Mesenchymal stem cell (in vitro differentiated cells and primary cell): Measurements from ENCODE around the gene OR5H15.
"Not testable (repeated sequence)": the region's sequence is repeated elsewhere in the genome, so short reads cannot be mapped to it uniquely, and the experiment has no call there.

Experiments
- DNase-seq: peaks from one replicate; pipeline ENCODE4 v3.0.0-alpha.2; 2013
- H2AFZ ChIP-seq: one replicate; pipeline ENCODE4 v1.6.1; 2013; ENCODE audit warnings: low read depth, mild to moderate bottlenecking, control low read depth, inconsistent platforms, low read length, moderate library complexity
- H2AK5ac ChIP-seq: 2 replicates; pipeline ENCODE4 v1.6.1; 2013; ENCODE audit warnings: low read length, moderate library complexity, mild to moderate bottlenecking, inconsistent platforms; ENCODE audit not compliant: severe bottlenecking
- H2BK120ac ChIP-seq: one replicate; pipeline ENCODE4 v1.6.1; 2013; ENCODE audit warnings: low read depth, mild to moderate bottlenecking, inconsistent platforms, low read length, moderate library complexity
- H2BK12ac ChIP-seq, 2 experiments: one replicate each; pipeline ENCODE4 v1.6.1; 2013; ENCODE audit warnings: inconsistent platforms in 2 of 2, low read length in 2 of 2, mild to moderate bottlenecking in 2 of 2, moderate library complexity in 2 of 2, control low read depth in 1 of 2
- H2BK15ac ChIP-seq: one replicate; pipeline ENCODE4 v1.6.1; 2013; ENCODE audit warnings: mild to moderate bottlenecking, low read depth, inconsistent platforms; ENCODE audit not compliant: poor library complexity, severe bottlenecking
- H2BK5ac ChIP-seq: 2 replicates; pipeline ENCODE4 v1.6.1; 2013; ENCODE audit warnings: low read depth, mild to moderate bottlenecking, low read length, control low read depth, inconsistent platforms; ENCODE audit not compliant: poor library complexity, severe bottlenecking
- H3K14ac ChIP-seq, 2 experiments: one replicate each; pipeline ENCODE4 v1.6.1; 2013; ENCODE audit warnings: inconsistent platforms in 2 of 2, low read length in 2 of 2, control low read depth in 1 of 2, mild to moderate bottlenecking in 1 of 2, moderate library complexity in 1 of 2
- H3K18ac ChIP-seq, 2 experiments: one replicate each; pipeline ENCODE4 v1.6.1; 2013; ENCODE audit warnings: inconsistent platforms in 2 of 2, low read length in 2 of 2, control low read depth in 1 of 2, low read depth in 1 of 2, mild to moderate bottlenecking in 1 of 2
- H3K23ac ChIP-seq, 2 experiments: one replicate each; pipeline ENCODE4 v1.6.1; 2013; ENCODE audit warnings: inconsistent platforms in 2 of 2, low read length in 2 of 2, mild to moderate bottlenecking in 2 of 2, moderate library complexity in 2 of 2, control low read depth in 1 of 2
- H3K27ac ChIP-seq: 2 replicates; pipeline ENCODE4 v1.5.1; 2013; ENCODE audit warnings: mild to moderate bottlenecking, moderate library complexity, low read length, control low read depth, inconsistent platforms; ENCODE audit not compliant: poor library complexity, severe bottlenecking
- H3K27me3 ChIP-seq, 2 experiments: 2 replicates each; pipeline versions ENCODE4 v1.6.1 to v1.7.0; 2013; ENCODE audit warnings: low read length in 2 of 2, mild to moderate bottlenecking in 2 of 2, moderate library complexity in 2 of 2, control low read depth in 1 of 2, inconsistent platforms in 1 of 2; ENCODE audit not compliant: control insufficient read depth in 1 of 2, insufficient read depth in 1 of 2
- H3K36me3 ChIP-seq, 2 experiments: 2 replicates each; pipeline versions ENCODE4 v1.6.1 to v1.7.0; 2013; ENCODE audit warnings: low read length in 2 of 2, control low read depth in 1 of 2, inconsistent platforms in 1 of 2, low read depth in 1 of 2, mild to moderate bottlenecking in 1 of 2; ENCODE audit not compliant: insufficient read depth in 2 of 2, control insufficient read depth in 1 of 2
- H3K4ac ChIP-seq, 2 experiments: one replicate each; pipeline ENCODE4 v1.6.1; 2013; ENCODE audit warnings: inconsistent platforms in 2 of 2, low read length in 2 of 2, mild to moderate bottlenecking in 2 of 2, moderate library complexity in 2 of 2, control low read depth in 1 of 2, low read depth in 1 of 2
- H3K4me1 ChIP-seq: 2 replicates; pipeline ENCODE4 v1.6.1; 2013; ENCODE audit warnings: low read depth, low read length, control low read depth; ENCODE audit not compliant: control insufficient read depth, insufficient read depth
- H3K4me2 ChIP-seq: 2 replicates; pipeline ENCODE4 v1.6.1; 2013; ENCODE audit warnings: low read length, mild to moderate bottlenecking, inconsistent platforms; ENCODE audit not compliant: poor library complexity, severe bottlenecking
- H3K4me3 ChIP-seq, 2 experiments: 2 replicates each; pipeline versions ENCODE4 v1.5.1 to v1.7.0; 2013; ENCODE audit warnings: low read length in 2 of 2, mild to moderate bottlenecking in 2 of 2, control low read depth in 1 of 2, low read depth in 1 of 2; ENCODE audit not compliant: insufficient read depth in 1 of 2
- H3K79me1 ChIP-seq: replicated peaks from 2 replicates; pipeline ENCODE4 v1.6.1; 2013; ENCODE audit warnings: mild to moderate bottlenecking, control low read depth, low read length, inconsistent platforms; ENCODE audit not compliant: poor library complexity, severe bottlenecking
- H3K9ac ChIP-seq: 2 replicates; pipeline ENCODE4 v1.7.0; 2013; ENCODE audit warnings: mild to moderate bottlenecking, low read length, moderate library complexity
- H3K9me3 ChIP-seq: 2 replicates; pipeline ENCODE4 v1.7.0; 2013; ENCODE audit warnings: mild to moderate bottlenecking, low read length; ENCODE audit not compliant: control insufficient read depth
- H4K8ac ChIP-seq: one replicate; pipeline ENCODE4 v1.6.1; 2013; ENCODE audit warnings: inconsistent platforms, mild to moderate bottlenecking, low read length, moderate library complexity
- H4K91ac ChIP-seq: one replicate; pipeline ENCODE4 v1.6.1; 2013; ENCODE audit warnings: mild to moderate bottlenecking, low read length, inconsistent platforms
- WGBS: methylation state at CpG from one replicate; pipeline ENCODE4 v1.1.7; 2013; ENCODE audit warnings: mixed read lengths; 5-methylcytosine and 5-hydroxymethylcytosine counted together

The OR5H15 gene

DNA sequence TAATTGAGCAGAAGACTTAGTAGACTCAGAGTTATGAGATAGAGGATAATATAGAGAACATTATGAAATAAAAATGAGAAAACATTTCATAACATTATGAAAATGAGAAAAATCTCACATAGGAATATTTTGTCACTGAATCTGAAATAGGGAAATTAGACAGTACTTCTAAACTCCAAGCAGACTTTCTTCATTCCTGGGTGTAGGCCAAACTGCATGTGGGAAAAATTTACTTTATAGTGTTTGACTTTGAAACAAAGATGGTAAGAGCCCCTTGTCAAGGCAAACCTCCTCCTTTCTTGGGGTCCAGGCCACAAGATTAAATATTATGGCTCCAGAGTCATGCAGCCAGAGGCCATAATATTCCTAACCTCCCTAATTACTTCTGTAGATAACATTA is 26.0 kb upstream of the OR5H15 start:
- Histone ChIP-seq H2BK12ac (no peak overlapping the region), H3K9me3 (no peaks in the 10 kb centered on the region), H4K8ac (no peak overlapping the region), H3K27ac (no peak overlapping the region), H4K91ac (no peak overlapping the region), H2AK5ac (no peak overlapping the region), H2BK120ac (no peak overlapping the region), H3K14ac (no peak overlapping the region), H3K9ac (no peak overlapping the region), H3K79me1 (no peaks in the 10 kb centered on the region), H3K23ac (no peak overlapping the region), H3K18ac (no peak overlapping the region), H2BK5ac (no peak overlapping the region), H3K4me1 (no peaks in the 10 kb centered on the region), H3K4me3 (no peak overlapping the region), H3K36me3 (no peaks in the 10 kb centered on the region), H3K4ac (no peak overlapping the region), H3K27me3 (no peaks in the 10 kb centered on the region), H2BK15ac (no peak overlapping the region), H3K4me2 (no peak overlapping the region), H2AFZ (no peak overlapping the region)
- no peak for DNase-seq

DNA sequence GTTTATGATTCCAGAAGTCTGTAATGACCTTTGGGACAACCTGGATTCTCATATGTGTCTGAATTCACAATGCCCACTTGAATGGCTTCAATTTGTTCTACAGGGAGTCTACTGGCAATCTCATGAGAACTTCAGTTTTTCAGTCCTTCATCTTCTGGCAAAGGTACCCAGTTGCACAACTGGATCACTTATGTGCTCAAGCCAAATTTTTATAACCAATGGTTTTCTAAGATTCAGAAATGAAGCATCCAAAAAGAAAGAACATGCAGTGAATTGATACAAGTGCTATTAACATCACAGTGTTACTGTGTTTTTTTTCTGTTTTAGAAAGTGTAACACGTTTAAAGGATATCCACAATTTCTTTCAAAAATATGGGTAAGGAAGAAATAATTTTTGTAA is 19.3 kb upstream of the OR5H15 start, which contains the start of gene OR5H14:
TSS of gene OR5H14 (plus strand) at position 301 of the 400 bp plus-strand sequence. CDS start 1,907 bp downstream, outside the sequence.
- no peak within 1 kb of the TSS for H2AK5ac ChIP-seq
- no peak within 1 kb of the TSS for H2AFZ ChIP-seq
- no peak within 1 kb of the TSS for H3K4ac ChIP-seq
- no peak within 1 kb of the TSS for H3K14ac ChIP-seq
- WGBS, result no CpG with 5 or more reads among the region's 1 CpG
- DNase-seq, result no peak
- no peak within 1 kb of the TSS for H2BK12ac ChIP-seq
- H3K23ac ChIP-seq, result no peak within 1 kb of the TSS
- H3K4me3 ChIP-seq, result no peak within 1 kb of the TSS
- no peak within 1 kb of the TSS for H2BK5ac ChIP-seq
- H4K8ac ChIP-seq, result no peak within 1 kb of the TSS
- no peaks in the 10 kb centered on the region for H3K4me1 ChIP-seq
- H3K4me2 ChIP-seq, result no peak within 1 kb of the TSS
- no peaks in the 10 kb centered on the region for H3K9me3 ChIP-seq
- no peaks in the 10 kb centered on the region for H3K79me1 ChIP-seq
- no peak within 1 kb of the TSS for H2BK120ac ChIP-seq
- no peak within 1 kb of the TSS for H4K91ac ChIP-seq
- H2BK15ac ChIP-seq, result no peak within 1 kb of the TSS
- H3K27me3 ChIP-seq, result no peaks in the 10 kb centered on the region
- no peaks in the 10 kb centered on the region for H3K36me3 ChIP-seq
- no peak within 1 kb of the TSS for H3K18ac ChIP-seq
- no peak within 1 kb of the TSS for H3K9ac ChIP-seq
- H3K27ac ChIP-seq, result no peak within 1 kb of the TSS

DNA sequence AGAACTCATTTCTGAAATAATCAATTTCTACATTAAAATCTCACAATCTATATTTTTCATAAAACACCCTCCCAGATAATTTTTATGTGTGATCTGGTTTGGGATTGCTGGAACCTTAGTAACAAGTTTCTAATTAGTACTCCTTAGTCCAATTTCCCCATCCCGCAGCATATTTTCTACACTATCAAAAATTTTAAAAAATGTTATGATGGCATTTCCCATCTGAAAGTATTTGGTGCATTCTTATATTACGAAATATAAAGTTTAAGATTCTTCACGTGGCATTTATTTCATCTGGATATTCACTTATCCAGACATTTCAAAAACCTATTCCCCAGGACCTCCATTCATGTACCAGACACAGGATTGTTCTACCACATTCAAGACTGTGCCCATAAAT is 17.7 kb upstream of the OR5H15 start:
- Histone ChIP-seq H2BK5ac (no peak overlapping the region), H3K9me3 (no peaks in the 10 kb centered on the region), H2AK5ac (no peak overlapping the region), H3K4ac (no peak overlapping the region), H3K36me3 (no peaks in the 10 kb centered on the region), H3K4me2 (no peak overlapping the region), H2BK15ac (no peak overlapping the region), H2BK12ac (no peak overlapping the region), H3K23ac (no peak overlapping the region), H3K9ac (no peak overlapping the region), H4K91ac (no peak overlapping the region), H4K8ac (no peak overlapping the region), H3K79me1 (no peaks in the 10 kb centered on the region), H2AFZ (no peak overlapping the region), H2BK120ac (no peak overlapping the region), H3K18ac (no peak overlapping the region), H3K27ac (no peak overlapping the region), H3K4me1 (no peaks in the 10 kb centered on the region), H3K14ac (no peak overlapping the region), H3K27me3 (no peaks in the 10 kb centered on the region), H3K4me3 (no peak overlapping the region)
- no peak for DNase-seq
- 42% methylated on average over 1 of the region's 3 CpGs for WGBS

GRCh38 chr3:98149456-98149855 is 17.0 kb upstream of the OR5H15 start:
- not testable (repeated sequence) for H3K4ac ChIP-seq, H2AK5ac ChIP-seq, H2BK120ac ChIP-seq, H2BK15ac ChIP-seq, H3K27me3 ChIP-seq, H3K4me1 ChIP-seq, H3K4me2 ChIP-seq, H2BK12ac ChIP-seq, H3K9me3 ChIP-seq, DNase-seq, H4K91ac ChIP-seq, H2BK5ac ChIP-seq, H3K9ac ChIP-seq, H3K14ac ChIP-seq, H3K36me3 ChIP-seq, H4K8ac ChIP-seq, H2AFZ ChIP-seq, H3K18ac ChIP-seq, H3K4me3 ChIP-seq, H3K27ac ChIP-seq, H3K79me1 ChIP-seq, H3K23ac ChIP-seq
- WGBS, result 75% methylated on average over 4 of the region's 4 CpGs
